GM23338 (cell line): Measurements from ENCODE around the gene ATP9A. TPM values are rescaled to one million over a fixed set of nuclear protein-coding genes. Genes with fewer than 3 reads are reported as not detected.

Experiments
- ATAC-seq: fragments of 200-7000 bp; cut with Tn5 transposase; 3 replicates; pipeline ENCODE4 v1.9.1; 2020
- DNase-seq: peaks from one replicate; pipeline ENCODE4 v3.0.0-alpha.2; 2015; ENCODE audit warnings: low spot score
- H2AFZ ChIP-seq: fragments of 200-600 bp; sonication (generic); 2 replicates; pipeline ENCODE4 v1.8.0; 2016; ENCODE audit warnings: antibody characterized with exemption, mild to moderate bottlenecking, moderate library complexity
- H3F3A ChIP-seq: fragments of 200-600 bp; sonication (generic); replicated peaks from 2 replicates; pipeline ENCODE4 v1.8.0; 2017; ENCODE audit warnings: antibody characterized with exemption, mixed run types, low read depth
- H3K27ac ChIP-seq: fragments of 200-600 bp; sonication (generic); 2 replicates; pipeline ENCODE4 v1.6.1; 2016; ENCODE audit warnings: low read depth
- H3K27me3 ChIP-seq: fragments of 200-600 bp; sonication (generic); 2 replicates; pipeline ENCODE4 v1.8.0; 2016; ENCODE audit warnings: mild to moderate bottlenecking, mixed run types, moderate library complexity; ENCODE audit not compliant: insufficient read depth
- H3K36me3 ChIP-seq: fragments of 200-600 bp; sonication (generic); 2 replicates; pipeline ENCODE4 v1.8.0; 2016; ENCODE audit warnings: mild to moderate bottlenecking; ENCODE audit not compliant: insufficient read depth
- H3K4me1 ChIP-seq: fragments of 200-600 bp; sonication (generic); 2 replicates; pipeline ENCODE4 v1.8.0; 2016; ENCODE audit warnings: mild to moderate bottlenecking, moderate library complexity; ENCODE audit not compliant: insufficient read depth
- H3K4me2 ChIP-seq: fragments of 200-600 bp; sonication (generic); 2 replicates; pipeline ENCODE4 v1.7.1; 2017; ENCODE audit warnings: mixed run types
- H3K4me3 ChIP-seq: fragments of 200-600 bp; sonication (generic); 2 replicates; pipeline ENCODE4 v1.6.1; 2016; ENCODE audit warnings: mixed run types
- H3K79me2 ChIP-seq: fragments of 200-600 bp; sonication (generic); replicated peaks from 2 replicates; pipeline ENCODE4 v1.8.0; 2017; ENCODE audit warnings: mild to moderate bottlenecking; ENCODE audit not compliant: insufficient read depth
- H3K9me2 ChIP-seq: fragments of 200-600 bp; sonication (generic); 2 replicates; pipeline ENCODE4 v1.8.0; 2017; ENCODE audit not compliant: insufficient read depth
- H4K20me1 ChIP-seq: fragments of 200-600 bp; sonication (generic); replicated peaks from 2 replicates; pipeline ENCODE4 v1.8.0; 2017; ENCODE audit warnings: mild to moderate bottlenecking; ENCODE audit not compliant: insufficient read depth
- H3K27ac Mint-ChIP-seq: 2 replicates; pipeline ENCODE4 v1.8.0; 2020; ENCODE audit warnings: inconsistent platforms, mild to moderate bottlenecking, moderate library complexity, mixed read lengths
- H3K27me3 Mint-ChIP-seq: 3 replicates; pipeline ENCODE4 v1.8.0; 2022; ENCODE audit warnings: low read depth, mild to moderate bottlenecking, moderate library complexity, mixed read lengths, inconsistent platforms; ENCODE audit not compliant: insufficient read depth, poor library complexity
- H3K36me3 Mint-ChIP-seq: 3 replicates; pipeline ENCODE4 v1.8.0; 2021; ENCODE audit warnings: low read depth, mild to moderate bottlenecking, inconsistent platforms, moderate library complexity, mixed read lengths
- H3K4me1 Mint-ChIP-seq: 3 replicates; pipeline ENCODE4 v1.8.0; 2020; ENCODE audit warnings: mild to moderate bottlenecking, inconsistent platforms, mixed read lengths
- H3K4me3 Mint-ChIP-seq: 3 replicates; pipeline ENCODE4 v1.8.0; 2021; ENCODE audit warnings: moderate library complexity, mild to moderate bottlenecking, inconsistent platforms, mixed read lengths
- H3K9me3 Mint-ChIP-seq: 3 replicates; pipeline ENCODE4 v1.8.0; 2020; ENCODE audit warnings: moderate library complexity, mild to moderate bottlenecking, inconsistent platforms, mixed read lengths
- CREB1 ChIP-seq: fragments of 250-450 bp; sonication (Bioruptor Pico); IDR thresholded peaks from 2 replicates; pipeline ENCODE4 v1.5.0; 2020; ENCODE audit warnings: low read depth, mild to moderate bottlenecking, moderate library complexity
- ETS1 ChIP-seq: IDR thresholded peaks from 2 replicates; pipeline ENCODE4 v1.6.1; 2016; ENCODE audit warnings: antibody characterized with exemption
- EZH2 ChIP-seq: fragments of 200-600 bp; sonication (generic); IDR thresholded peaks from one replicate; pipeline ENCODE4 v1.8.0; 2017; ENCODE audit warnings: antibody characterized with exemption, mild to moderate bottlenecking, low read depth; ENCODE audit not compliant: unreplicated experiment
- EZH2phosphoT487 ChIP-seq: fragments of 200-600 bp; sonication (generic); IDR thresholded peaks from one replicate; pipeline ENCODE4 v1.8.1; 2018; ENCODE audit warnings: antibody characterized with exemption; ENCODE audit not compliant: unreplicated experiment
- JUNB ChIP-seq: IDR thresholded peaks from one replicate; pipeline ENCODE4 v1.6.1; 2016; ENCODE audit warnings: antibody characterized with exemption; ENCODE audit not compliant: unreplicated experiment
- NANOG ChIP-seq: IDR thresholded peaks from 2 replicates; pipeline ENCODE4 v1.6.1; 2016; ENCODE audit warnings: antibody characterized with exemption, borderline replicate concordance
- POLR2AphosphoS5 ChIP-seq: IDR thresholded peaks from 2 replicates; pipeline ENCODE4 v1.6.1; 2016; ENCODE audit warnings: antibody characterized with exemption, low read depth
- STAT1 ChIP-seq: IDR thresholded peaks from one replicate; pipeline ENCODE4 v1.6.1; 2016; ENCODE audit warnings: antibody characterized with exemption; ENCODE audit not compliant: unreplicated experiment
- ZNF114 ChIP-seq: fragments of 250-450 bp; sonication (Bioruptor Pico); IDR thresholded peaks from 2 replicates; pipeline ENCODE4 v1.5.0; 2020; ENCODE audit warnings: mild to moderate bottlenecking, moderate library complexity
- ZNF331 ChIP-seq: fragments of 250-450 bp; sonication (Bioruptor Pico); IDR thresholded peaks from 2 replicates; pipeline ENCODE4 v1.5.0; 2020; ENCODE audit warnings: low read depth, mild to moderate bottlenecking, moderate library complexity
- ZNF462 ChIP-seq: fragments of 250-450 bp; sonication (Bioruptor Pico); IDR thresholded peaks from 2 replicates; pipeline ENCODE4 v1.5.0; 2020; ENCODE audit warnings: mild to moderate bottlenecking, moderate library complexity
- polyA plus RNA-seq: library from polyadenylated mRNA; unstranded; fragments of >200 nt; fragmentation: Nextera tagmentation; extraction: Ambion mirVana; gene quantifications from 2 replicates; pipeline ENCODE4 v1.2.1, GENCODE V29; 2016
- total RNA-seq: library from RNA; depleted of rRNA; stranded (reverse); fragments of >200 nt; shearing (Covaris generic); gene quantifications from 2 replicates; pipeline ENCODE4 v1.2.3, GENCODE V29; 2014
- TF ChIP-seq, protein P1 (sequence below): IDR thresholded peaks from one replicate; pipeline ENCODE4 v1.6.1; 2018; ENCODE audit warnings: antibody characterized with exemption; ENCODE audit not compliant: unreplicated experiment
- TF ChIP-seq, protein P2 (sequence below), 2 experiments: fragments of 200-600 bp in 1 of 2; sonication (generic) in 1 of 2; conservative IDR thresholded peaks; 2 replicates each; pipeline versions ENCODE4 v1.5.1 to v1.6.1; 2016 to 2017; ENCODE audit warnings: antibody characterized with exemption in 2 of 2, low read depth in 2 of 2, mild to moderate bottlenecking in 2 of 2, moderate library complexity in 1 of 2

Gene ATP9A
- total and polyA plus RNA-seq, 2 experiments from 2014 or later, result 0.94 to 5.9 TPM

DNA sequence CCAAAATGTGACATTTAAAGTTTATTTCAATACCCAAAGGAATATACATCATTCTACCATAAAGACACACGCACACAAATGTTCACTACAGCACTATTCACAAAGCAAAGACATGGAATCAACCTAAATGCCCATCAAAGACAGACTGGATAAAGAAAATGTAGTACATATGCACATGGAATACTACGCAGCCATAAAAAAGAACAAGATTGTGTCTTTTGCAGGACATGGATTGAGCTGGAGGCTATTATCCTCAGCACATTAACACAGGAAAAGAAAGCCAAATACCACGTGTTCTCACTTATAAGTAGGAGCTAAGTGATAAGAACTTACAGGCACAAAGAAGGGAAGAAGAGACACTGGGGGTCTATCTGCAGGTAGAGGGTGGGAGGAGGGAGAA, 22.4 kb downstream of the ATP9A start:
- Histone ChIP-seq H3K9me2 (no peaks in the 10 kb centered on the region), H3K4me3 (no peak overlapping the region), H3K36me3 (no peaks in the 10 kb centered on the region), H3K4me2 (no peak overlapping the region), H3K27me3 (no peaks in the 10 kb centered on the region), H3F3A (no peaks in the 10 kb centered on the region), H4K20me1 (no peaks in the 10 kb centered on the region; the same call in 1 of the 2 replicates), H3K27ac (no peak overlapping the region), H3K4me1 (no peaks in the 10 kb centered on the region), H2AFZ (no peak overlapping the region), H3K79me2 (no peaks in the 10 kb centered on the region)
- no peak overlapping the region for H3K27ac Mint-ChIP-seq
- H3K36me3 Mint-ChIP-seq, result no peaks in the 10 kb centered on the region; the same call in 2 of the 3 replicates
- no peak for TF ChIP-seq ZNF331 (CRISPR knock-in tag)
- TF ChIP-seq JUNB, result no peak
- no peak for TF ChIP-seq ZNF462 (CRISPR knock-in tag)
- no peak for TF ChIP-seq EZH2
- no peak for TF ChIP-seq POLR2AphosphoS5
- no peak for TF ChIP-seq EZH2phosphoT487
- TF ChIP-seq STAT1, result no peak
- no peak for TF ChIP-seq ETS1
- no peak for TF ChIP-seq NANOG
- TF ChIP-seq, protein P1, sequence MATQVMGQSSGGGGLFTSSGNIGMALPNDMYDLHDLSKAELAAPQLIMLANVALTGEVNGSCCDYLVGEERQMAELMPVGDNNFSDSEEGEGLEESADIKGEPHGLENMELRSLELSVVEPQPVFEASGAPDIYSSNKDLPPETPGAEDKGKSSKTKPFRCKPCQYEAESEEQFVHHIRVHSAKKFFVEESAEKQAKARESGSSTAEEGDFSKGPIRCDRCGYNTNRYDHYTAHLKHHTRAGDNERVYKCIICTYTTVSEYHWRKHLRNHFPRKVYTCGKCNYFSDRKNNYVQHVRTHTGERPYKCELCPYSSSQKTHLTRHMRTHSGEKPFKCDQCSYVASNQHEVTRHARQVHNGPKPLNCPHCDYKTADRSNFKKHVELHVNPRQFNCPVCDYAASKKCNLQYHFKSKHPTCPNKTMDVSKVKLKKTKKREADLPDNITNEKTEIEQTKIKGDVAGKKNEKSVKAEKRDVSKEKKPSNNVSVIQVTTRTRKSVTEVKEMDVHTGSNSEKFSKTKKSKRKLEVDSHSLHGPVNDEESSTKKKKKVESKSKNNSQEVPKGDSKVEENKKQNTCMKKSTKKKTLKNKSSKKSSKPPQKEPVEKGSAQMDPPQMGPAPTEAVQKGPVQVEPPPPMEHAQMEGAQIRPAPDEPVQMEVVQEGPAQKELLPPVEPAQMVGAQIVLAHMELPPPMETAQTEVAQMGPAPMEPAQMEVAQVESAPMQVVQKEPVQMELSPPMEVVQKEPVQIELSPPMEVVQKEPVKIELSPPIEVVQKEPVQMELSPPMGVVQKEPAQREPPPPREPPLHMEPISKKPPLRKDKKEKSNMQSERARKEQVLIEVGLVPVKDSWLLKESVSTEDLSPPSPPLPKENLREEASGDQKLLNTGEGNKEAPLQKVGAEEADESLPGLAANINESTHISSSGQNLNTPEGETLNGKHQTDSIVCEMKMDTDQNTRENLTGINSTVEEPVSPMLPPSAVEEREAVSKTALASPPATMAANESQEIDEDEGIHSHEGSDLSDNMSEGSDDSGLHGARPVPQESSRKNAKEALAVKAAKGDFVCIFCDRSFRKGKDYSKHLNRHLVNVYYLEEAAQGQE, result no peak
- TF ChIP-seq CREB1, result no peak
- TF ChIP-seq, protein P2, sequence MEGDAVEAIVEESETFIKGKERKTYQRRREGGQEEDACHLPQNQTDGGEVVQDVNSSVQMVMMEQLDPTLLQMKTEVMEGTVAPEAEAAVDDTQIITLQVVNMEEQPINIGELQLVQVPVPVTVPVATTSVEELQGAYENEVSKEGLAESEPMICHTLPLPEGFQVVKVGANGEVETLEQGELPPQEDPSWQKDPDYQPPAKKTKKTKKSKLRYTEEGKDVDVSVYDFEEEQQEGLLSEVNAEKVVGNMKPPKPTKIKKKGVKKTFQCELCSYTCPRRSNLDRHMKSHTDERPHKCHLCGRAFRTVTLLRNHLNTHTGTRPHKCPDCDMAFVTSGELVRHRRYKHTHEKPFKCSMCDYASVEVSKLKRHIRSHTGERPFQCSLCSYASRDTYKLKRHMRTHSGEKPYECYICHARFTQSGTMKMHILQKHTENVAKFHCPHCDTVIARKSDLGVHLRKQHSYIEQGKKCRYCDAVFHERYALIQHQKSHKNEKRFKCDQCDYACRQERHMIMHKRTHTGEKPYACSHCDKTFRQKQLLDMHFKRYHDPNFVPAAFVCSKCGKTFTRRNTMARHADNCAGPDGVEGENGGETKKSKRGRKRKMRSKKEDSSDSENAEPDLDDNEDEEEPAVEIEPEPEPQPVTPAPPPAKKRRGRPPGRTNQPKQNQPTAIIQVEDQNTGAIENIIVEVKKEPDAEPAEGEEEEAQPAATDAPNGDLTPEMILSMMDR (conservative IDR thresholded peaks at IDR 0.05; ENCODE audit: low read depth in 2 of 2), result no peak
- TF ChIP-seq ZNF114, result no peak
- H3K27me3 Mint-ChIP-seq, result no peaks in the 10 kb centered on the region
- no peaks in the 10 kb centered on the region; the same call in 2 of the 3 replicates for H3K9me3 Mint-ChIP-seq
- H3K4me1 Mint-ChIP-seq, result peaks cover 4% of the 10 kb centered on the region; the same call in 2 of the 3 replicates
- DNase-seq, result no peak
- no peak for ATAC-seq
- no peak overlapping the region for H3K4me3 Mint-ChIP-seq
